Cardiac muscle cell (in vitro differentiated cells and primary cell): Measurements from ENCODE around the gene SUMO4. TPM values are rescaled to one million over a fixed set of nuclear protein-coding genes. Genes with fewer than 3 reads are reported as not detected.

ENCODE experiments used
- DNase-seq, 2 donors: peaks; one replicate each; pipeline versions ENCODE4 v3.0.0 to v3.0.0-alpha.2; 2010 to 2017; ENCODE audit warnings: low read depth in 1 of 2, low spot score in 1 of 2
- H3K27ac ChIP-seq: fragments of 200-600 bp; sonication (generic); 2 replicates; pipeline ENCODE4 v1.5.1; 2016
- H3K27me3 ChIP-seq: fragments of 200-600 bp; sonication (generic); 2 replicates; pipeline ENCODE4 v1.6.0; 2016; ENCODE audit warnings: control low read depth
- H3K36me3 ChIP-seq: fragments of 200-600 bp; sonication (generic); 2 replicates; pipeline ENCODE4 v1.5.1; 2016; ENCODE audit warnings: control low read depth
- H3K4me1 ChIP-seq: fragments of 200-600 bp; sonication (generic); 2 replicates; pipeline ENCODE4 v1.8.1; 2017; ENCODE audit warnings: low read depth, mild to moderate bottlenecking, mixed run types
- H3K4me3 ChIP-seq: fragments of 200-600 bp; sonication (generic); 2 replicates; pipeline ENCODE4 v1.5.1; 2016; ENCODE audit warnings: mild to moderate bottlenecking
- H3K9me3 ChIP-seq: fragments of 200-600 bp; sonication (generic); 2 replicates; pipeline ENCODE4 v1.5.1; 2017; ENCODE audit warnings: low read depth, mild to moderate bottlenecking, control low read depth
- polyA plus RNA-seq: library from polyadenylated mRNA; unstranded; fragments of >200 nt; fragmentation: Nextera tagmentation; extraction: Ambion mirVana; gene quantifications from 2 replicates; pipeline ENCODE4 v1.2.1, GENCODE V29; 2016
- total RNA-seq: library from RNA; depleted of rRNA; stranded (reverse); fragments of >200 nt; gene quantifications from 2 replicates; pipeline ENCODE4 v1.2.3, GENCODE V29; 2016
- TF ChIP-seq, protein P1 (sequence below): IDR thresholded peaks from 2 replicates; pipeline ENCODE4 v1.5.1; 2012; ENCODE audit warnings: low read depth, mild to moderate bottlenecking, low read length

Gene SUMO4
- total and polyA plus RNA-seq, 2 experiments from 2014 or later: 0.72 to 3.3 TPM

DNA sequence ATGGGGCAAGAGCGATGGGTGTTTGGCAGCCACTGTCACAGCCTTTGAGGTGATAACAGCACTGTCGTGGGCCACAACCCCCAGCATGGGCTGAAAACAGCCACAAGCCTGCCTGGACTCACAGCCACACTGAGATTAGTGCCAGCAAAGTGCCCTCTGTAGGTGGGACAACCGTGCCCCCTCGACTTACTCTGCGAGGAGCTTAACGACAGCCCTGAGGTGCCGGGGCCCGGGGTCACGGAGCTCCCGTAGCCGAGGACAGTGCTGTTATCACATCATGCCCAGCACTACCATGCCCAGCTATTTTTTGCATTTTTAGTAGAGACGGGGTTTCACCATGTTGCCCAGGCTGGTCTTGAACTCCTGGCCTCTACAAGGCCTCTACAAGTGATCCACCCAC lies 36.6 kb downstream of the SUMO4 start:
- no peaks in the 10 kb centered on the region for H3K27me3 ChIP-seq
- H3K36me3 ChIP-seq: no peaks in the 10 kb centered on the region
- no peaks in the 10 kb centered on the region for H3K9me3 ChIP-seq
- H3K27ac ChIP-seq: no peak overlapping the region
- TF ChIP-seq, protein P1, sequence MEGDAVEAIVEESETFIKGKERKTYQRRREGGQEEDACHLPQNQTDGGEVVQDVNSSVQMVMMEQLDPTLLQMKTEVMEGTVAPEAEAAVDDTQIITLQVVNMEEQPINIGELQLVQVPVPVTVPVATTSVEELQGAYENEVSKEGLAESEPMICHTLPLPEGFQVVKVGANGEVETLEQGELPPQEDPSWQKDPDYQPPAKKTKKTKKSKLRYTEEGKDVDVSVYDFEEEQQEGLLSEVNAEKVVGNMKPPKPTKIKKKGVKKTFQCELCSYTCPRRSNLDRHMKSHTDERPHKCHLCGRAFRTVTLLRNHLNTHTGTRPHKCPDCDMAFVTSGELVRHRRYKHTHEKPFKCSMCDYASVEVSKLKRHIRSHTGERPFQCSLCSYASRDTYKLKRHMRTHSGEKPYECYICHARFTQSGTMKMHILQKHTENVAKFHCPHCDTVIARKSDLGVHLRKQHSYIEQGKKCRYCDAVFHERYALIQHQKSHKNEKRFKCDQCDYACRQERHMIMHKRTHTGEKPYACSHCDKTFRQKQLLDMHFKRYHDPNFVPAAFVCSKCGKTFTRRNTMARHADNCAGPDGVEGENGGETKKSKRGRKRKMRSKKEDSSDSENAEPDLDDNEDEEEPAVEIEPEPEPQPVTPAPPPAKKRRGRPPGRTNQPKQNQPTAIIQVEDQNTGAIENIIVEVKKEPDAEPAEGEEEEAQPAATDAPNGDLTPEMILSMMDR: no peak
- H3K4me1 ChIP-seq: no peaks in the 10 kb centered on the region
- no peak for DNase-seq
- H3K4me3 ChIP-seq: no peak overlapping the region

DNA sequence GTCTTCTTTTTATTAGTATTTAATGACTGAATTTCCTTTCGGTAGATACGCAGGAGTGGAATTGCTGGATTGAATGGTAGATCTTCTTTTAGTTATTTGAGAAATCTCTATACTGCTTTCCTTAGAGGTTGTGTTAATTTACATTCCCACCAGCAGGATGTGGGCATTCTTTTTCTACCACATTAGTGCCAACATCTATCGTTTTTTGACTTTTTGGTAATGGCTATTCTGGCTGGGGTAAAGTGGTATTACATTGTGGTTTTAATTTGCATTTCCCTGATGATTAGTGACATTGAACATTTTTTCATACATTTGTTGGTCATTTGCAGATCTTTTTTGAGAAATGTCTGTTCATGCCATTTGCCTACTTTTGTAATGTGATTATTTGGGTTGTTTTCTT lies 37.1 kb downstream of the SUMO4 start:
- Histone ChIP-seq H3K27me3 (no peaks in the 10 kb centered on the region), H3K4me3 (no peak overlapping the region), H3K9me3 (no peaks in the 10 kb centered on the region), H3K36me3 (no peaks in the 10 kb centered on the region), H3K4me1 (no peaks in the 10 kb centered on the region), H3K27ac (no peak overlapping the region)
- TF ChIP-seq, protein P1: no peak
- DNase-seq: no peak

DNA sequence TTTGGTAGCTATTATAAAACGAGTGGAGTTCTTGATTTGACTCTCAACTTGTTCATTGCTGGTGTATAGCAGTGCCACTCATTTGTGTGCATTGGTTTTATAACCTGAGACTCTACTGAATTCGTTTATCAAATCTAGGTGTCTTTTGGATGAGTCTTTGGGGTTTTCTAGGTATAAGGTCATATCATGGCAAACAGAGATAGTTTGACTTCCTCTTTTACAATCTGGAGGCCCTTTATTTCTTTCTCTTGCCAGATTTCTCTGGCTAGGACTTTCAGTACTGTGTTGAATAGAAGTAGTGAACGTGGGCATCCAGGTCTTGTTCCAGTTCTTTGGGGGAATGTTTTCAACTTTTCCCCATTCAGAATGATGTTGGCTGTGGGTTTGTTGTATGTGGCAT lies 38.8 kb downstream of the SUMO4 start:
- Histone ChIP-seq H3K36me3 (no peaks in the 10 kb centered on the region), H3K27me3 (no peaks in the 10 kb centered on the region), H3K9me3 (no peaks in the 10 kb centered on the region), H3K27ac (no peak overlapping the region), H3K4me3 (no peak overlapping the region), H3K4me1 (no peaks in the 10 kb centered on the region)
- no peak for DNase-seq
- TF ChIP-seq, protein P1: no peak

DNA sequence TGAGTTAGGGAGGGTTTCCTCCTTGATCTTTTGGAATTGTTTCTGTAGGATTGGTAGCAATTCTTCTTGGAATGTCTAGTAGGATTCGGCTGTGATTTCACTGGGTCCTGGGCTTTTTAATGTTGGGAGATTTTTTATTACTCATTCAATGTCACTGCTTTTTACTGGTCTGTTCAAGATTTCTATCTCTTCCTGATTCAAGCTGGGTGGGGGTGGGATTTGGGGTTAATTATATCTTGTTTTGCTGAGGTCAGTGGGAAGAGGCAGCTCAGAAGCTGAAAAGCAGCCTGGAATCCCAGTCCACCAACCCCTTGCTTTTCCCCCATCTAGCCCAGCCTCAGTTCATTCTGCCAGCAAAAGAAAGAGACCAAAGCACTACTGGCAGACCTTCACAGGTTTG lies 39.6 kb downstream of the SUMO4 start:
- H3K36me3 ChIP-seq: no peaks in the 10 kb centered on the region
- no peak overlapping the region for H3K27ac ChIP-seq
- TF ChIP-seq, protein P1: no peak
- no peak overlapping the region for H3K4me3 ChIP-seq
- no peaks in the 10 kb centered on the region for H3K4me1 ChIP-seq
- no peak for DNase-seq
- H3K9me3 ChIP-seq: no peaks in the 10 kb centered on the region
- H3K27me3 ChIP-seq: no peaks in the 10 kb centered on the region

DNA sequence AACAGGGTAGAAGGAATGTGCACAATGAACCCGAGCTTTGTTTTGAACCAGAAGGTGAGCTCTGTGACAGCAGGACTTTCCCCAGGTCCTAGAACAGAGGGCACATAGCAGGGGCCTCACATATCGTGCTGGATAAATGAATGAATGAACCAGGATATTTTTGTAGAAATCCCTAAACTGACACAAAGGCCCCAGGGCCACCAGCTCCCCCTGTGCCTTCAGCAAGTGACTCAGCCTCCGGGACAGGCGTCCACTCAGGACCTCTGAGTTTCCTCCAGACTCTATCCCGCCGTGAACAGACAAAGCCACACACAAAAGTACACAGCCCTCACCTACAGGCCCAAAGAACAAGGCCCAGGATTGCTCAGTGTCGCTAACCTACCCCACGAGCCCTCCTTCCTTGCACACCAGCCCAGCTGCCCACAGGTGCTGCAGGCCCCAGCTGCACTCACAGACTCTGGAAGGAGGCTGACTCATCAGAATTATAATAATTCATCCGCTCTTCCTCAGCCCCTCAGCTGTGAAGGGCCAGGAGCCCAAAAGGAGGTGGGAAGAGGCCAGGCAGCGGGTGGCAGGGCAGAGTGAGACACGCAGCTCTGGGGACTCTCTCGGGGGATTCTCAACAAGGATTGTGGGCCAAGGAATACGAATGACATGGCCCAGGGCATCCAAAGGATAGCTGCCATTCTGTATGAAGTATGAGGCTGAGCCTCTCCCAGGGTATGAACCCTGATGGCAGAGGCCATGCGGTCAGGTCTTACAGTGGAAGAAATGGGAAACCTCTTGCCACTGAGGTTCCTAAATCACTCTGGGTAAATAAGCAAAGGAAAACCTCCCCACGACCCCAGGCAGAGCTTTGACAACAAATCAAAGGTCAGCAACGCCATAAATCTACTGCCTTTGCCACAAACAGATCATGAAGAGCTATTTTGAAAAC lies 40.9 kb downstream of the SUMO4 start:
- Histone ChIP-seq H3K4me3 (no peak overlapping the region), H3K27me3 (no peaks in the 10 kb centered on the region), H3K36me3 (no peaks in the 10 kb centered on the region), H3K9me3 (no peaks in the 10 kb centered on the region), H3K4me1 (no peaks in the 10 kb centered on the region), H3K27ac (no peak overlapping the region)
- no peak for DNase-seq
- TF ChIP-seq, protein P1: no peak
